NB4 (cell line): ENCODE measurements around the gene KRTDAP.

Source experiments
- DNase-seq: peaks from one replicate; pipeline ENCODE4 v3.0.0; 2010; ENCODE audit warnings: low read depth
- H3K4me3 ChIP-seq: one replicate; pipeline ENCODE4 v1.5.1; 2011; ENCODE audit warnings: mild to moderate bottlenecking, low read depth, low read length, moderate library complexity
- MYC ChIP-seq: IDR thresholded peaks from 2 replicates; pipeline ENCODE4 v1.6.1; 2011; ENCODE audit warnings: low read depth, low read length
- POLR2A ChIP-seq: IDR thresholded peaks from 2 replicates; pipeline ENCODE4 v1.6.1; 2011; ENCODE audit warnings: mild to moderate bottlenecking; ENCODE audit not compliant: insufficient read length; ENCODE audit errors: extremely low read depth
- TF ChIP-seq, protein P1 (sequence below): IDR thresholded peaks from 2 replicates; pipeline ENCODE4 v1.6.1; 2011; ENCODE audit warnings: low read depth, low read length
- TF ChIP-seq, protein P2 (sequence below): IDR thresholded peaks from one replicate; pipeline ENCODE4 v1.5.1; 2012; ENCODE audit warnings: low read depth, low read length

Gene KRTDAP

DNA sequence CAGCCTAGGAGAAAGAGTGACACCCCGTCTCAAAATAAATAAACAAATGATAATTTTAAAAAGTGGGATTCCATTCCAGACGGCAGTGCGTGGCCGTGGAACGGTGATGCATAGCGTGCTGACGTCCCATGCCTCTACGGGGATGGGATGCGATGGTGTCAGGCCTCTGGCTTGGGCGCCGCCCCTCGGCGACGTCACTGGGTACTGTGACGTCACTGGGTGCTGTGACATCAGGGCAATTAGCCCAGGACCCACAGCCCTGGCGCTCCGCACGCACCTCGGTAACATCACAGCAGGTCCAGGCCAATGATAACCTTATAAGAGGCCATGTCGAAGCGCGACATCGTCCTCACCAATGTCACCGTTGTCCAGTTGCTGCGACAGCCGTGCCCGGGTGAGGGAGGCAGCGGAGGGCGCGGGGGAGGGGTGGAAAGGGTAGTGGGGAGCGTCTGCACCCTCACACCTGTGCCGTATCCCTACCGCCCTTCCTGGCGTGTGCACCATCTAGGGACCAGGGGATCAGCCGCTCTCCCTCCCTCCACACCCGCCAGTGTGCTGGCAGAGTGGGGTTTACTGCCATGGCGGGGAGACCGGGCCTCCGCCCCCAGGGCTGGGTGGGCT is 43.0 kb upstream of the KRTDAP start, which contains the start of gene GAPDHS:
GAPDHS (plus strand) TSS at position 256 of the 621 bp plus-strand sequence; CDS start at position 328, 72 bp downstream.
- no peak within 1 kb of the TSS for H3K4me3 ChIP-seq
- TF ChIP-seq POLR2A: no peak
- no peak for TF ChIP-seq MYC
- TF ChIP-seq, protein P1, sequence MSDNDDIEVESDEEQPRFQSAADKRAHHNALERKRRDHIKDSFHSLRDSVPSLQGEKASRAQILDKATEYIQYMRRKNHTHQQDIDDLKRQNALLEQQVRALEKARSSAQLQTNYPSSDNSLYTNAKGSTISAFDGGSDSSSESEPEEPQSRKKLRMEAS: no peak
- TF ChIP-seq, protein P2, sequence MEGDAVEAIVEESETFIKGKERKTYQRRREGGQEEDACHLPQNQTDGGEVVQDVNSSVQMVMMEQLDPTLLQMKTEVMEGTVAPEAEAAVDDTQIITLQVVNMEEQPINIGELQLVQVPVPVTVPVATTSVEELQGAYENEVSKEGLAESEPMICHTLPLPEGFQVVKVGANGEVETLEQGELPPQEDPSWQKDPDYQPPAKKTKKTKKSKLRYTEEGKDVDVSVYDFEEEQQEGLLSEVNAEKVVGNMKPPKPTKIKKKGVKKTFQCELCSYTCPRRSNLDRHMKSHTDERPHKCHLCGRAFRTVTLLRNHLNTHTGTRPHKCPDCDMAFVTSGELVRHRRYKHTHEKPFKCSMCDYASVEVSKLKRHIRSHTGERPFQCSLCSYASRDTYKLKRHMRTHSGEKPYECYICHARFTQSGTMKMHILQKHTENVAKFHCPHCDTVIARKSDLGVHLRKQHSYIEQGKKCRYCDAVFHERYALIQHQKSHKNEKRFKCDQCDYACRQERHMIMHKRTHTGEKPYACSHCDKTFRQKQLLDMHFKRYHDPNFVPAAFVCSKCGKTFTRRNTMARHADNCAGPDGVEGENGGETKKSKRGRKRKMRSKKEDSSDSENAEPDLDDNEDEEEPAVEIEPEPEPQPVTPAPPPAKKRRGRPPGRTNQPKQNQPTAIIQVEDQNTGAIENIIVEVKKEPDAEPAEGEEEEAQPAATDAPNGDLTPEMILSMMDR: no peak
- DNase-seq: no peak

DNA sequence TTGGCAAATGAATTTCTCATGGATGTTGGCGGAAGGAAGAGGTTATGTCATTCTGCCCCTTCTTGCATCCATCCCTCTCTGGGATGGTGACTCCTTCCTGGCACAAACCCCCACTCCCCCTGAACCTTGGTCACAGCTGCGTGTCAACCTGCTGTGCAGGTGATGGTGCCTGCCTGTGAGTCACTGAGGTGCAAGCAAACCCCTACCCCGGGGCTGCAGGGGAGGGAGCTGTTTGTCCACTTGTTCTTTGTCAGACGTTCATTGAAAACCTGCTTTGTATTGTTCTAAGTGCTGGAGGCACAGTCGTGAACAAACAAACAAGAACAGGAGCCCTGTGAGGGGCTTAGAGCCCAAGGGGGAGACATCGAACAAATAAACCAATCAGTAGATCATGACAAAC is 41.0 kb upstream of the KRTDAP start:
- TF ChIP-seq, protein P2: no peak
- TF ChIP-seq POLR2A (no peak), MYC (no peak)
- TF ChIP-seq, protein P1: no peak
- H3K4me3 ChIP-seq: no peak overlapping the region
- DNase-seq: no peak

DNA sequence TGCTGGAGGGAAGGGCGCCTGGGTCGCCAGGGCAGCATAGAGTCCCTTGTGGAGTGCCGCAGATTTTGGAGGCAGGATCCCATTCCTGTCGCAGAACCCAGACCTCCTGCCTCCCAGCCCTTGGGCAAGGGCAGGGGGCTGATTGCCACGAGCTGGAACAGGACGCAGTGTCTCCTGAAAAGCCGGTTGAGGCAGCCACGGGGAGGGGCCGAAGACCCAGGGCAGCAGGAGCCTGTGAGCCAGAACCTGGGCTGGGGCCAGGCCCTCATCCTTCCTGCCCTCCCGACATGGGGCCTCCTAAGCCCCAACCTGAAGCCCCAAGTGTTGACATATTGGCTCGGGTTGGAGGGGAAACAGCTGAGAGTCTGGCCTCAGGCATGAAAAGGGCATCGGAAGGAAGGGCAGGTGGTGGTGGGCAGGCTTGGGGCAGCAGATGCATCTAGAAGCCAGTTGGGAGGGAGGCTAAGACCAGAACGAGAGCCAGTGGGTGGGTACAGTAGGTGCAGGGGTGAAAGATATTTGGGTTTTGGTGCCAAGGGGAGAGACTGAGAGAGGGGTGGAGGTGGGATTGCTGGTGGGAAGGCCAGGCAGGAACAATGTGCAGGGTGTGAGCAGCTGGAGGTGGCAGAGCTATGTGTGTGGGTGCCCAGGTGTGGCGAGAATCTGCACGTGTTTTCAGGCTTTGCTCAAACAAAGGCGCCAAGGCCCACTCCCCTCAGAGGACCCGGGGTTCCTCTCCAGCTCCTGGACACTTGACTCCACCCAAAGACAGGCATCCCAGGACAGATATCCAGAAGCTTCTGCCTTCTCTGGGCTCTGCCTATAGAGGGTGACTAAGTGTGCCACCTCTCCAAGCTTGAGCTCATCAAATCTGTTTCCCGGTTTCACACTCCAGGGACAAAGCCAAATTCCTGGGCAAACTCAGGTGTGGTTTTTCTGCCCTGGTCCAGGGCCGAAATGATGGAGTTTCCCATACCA is 39.3 kb upstream of the KRTDAP start:
- TF ChIP-seq, protein P2: no peak
- TF ChIP-seq MYC (no peak), POLR2A (no peak)
- TF ChIP-seq, protein P1: no peak
- H3K4me3 ChIP-seq: no peak overlapping the region
- DNase-seq: no peak

DNA sequence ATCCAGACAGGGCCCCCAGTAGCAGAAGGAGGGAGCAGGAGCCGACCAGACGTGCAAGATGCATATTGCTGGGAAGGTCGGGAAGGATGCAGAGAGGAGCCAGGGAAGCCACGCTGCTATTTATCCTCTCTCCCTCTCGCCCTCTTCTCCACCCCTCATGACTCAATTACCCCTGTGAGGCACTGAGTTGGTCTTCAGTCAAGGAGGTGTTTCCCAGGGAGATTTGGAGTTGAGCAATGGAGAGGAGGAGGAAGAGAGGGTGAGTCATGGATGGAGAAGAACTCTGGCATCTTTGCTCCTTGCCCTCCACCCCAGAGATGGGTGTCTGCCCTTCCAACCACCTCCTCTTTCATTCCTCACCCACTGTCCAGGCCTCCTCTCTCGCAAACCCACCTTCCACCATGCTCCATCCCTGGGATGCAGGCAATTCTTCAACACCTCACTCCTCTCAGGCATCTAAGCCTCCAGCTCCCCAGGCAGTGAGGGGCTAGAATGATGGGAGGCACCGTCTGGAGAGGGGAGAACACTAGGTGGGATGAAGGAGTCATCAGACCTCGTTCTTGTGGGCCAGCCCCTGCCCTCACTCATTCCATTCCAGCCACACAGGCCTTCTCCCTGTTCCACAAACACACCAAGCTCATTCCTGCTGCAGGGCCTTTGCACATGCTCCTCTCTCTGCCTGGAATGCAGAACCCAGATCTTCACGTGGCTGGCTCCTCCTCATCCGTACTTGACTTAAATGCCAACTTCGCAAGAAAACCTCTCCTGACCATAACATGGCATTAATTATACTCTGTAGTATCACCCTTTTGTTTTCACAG is 38.2 kb upstream of the KRTDAP start, which contains the start of gene SBSN:
SBSN (minus strand) TSS at position 94 of the 821 bp plus-strand sequence; CDS start at position 64, 30 bp downstream.
- TF ChIP-seq, protein P2: no peak
- TF ChIP-seq POLR2A: no peak
- no peak for TF ChIP-seq MYC
- TF ChIP-seq, protein P1: no peak
- H3K4me3 ChIP-seq: no peak within 1 kb of the TSS
- DNase-seq: no peak

DNA sequence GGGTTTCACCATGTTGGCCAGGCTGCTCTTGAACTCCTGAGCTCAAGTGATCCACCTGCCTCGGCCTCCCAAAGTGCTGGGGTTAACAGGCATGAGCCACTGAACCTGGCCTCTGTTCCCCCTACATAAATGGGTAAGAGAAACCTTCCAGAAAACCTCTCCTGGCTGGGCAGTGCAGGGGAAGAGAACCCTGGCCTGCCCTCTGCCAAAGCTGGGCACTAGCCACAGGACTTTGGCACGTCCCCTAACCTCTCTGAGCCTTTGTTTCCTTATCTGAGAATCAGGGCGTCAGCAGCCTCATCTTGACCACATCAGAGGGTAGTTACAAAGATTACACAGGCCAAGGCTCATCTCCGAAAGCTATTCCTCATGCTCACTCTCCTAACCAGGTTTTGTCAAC is 35.6 kb upstream of the KRTDAP start:
- TF ChIP-seq, protein P2: no peak
- TF ChIP-seq POLR2A (no peak), MYC (no peak)
- TF ChIP-seq, protein P1: no peak
- H3K4me3 ChIP-seq: no peak overlapping the region
- DNase-seq: no peak
